WI38 (cell line): Measurements from ENCODE around the gene ERP27.

ENCODE experiments used
- H3K4me3 ChIP-seq: 2 replicates; pipeline ENCODE4 v1.5.1; 2011; ENCODE audit warnings: low read depth, mild to moderate bottlenecking, control low read depth, low read length
- TF ChIP-seq, protein P1 (sequence below): IDR thresholded peaks from 2 replicates; pipeline ENCODE4 v1.5.1; 2012; ENCODE audit warnings: low read depth, mild to moderate bottlenecking, control low read depth, low read length

ERP27 gene

DNA sequence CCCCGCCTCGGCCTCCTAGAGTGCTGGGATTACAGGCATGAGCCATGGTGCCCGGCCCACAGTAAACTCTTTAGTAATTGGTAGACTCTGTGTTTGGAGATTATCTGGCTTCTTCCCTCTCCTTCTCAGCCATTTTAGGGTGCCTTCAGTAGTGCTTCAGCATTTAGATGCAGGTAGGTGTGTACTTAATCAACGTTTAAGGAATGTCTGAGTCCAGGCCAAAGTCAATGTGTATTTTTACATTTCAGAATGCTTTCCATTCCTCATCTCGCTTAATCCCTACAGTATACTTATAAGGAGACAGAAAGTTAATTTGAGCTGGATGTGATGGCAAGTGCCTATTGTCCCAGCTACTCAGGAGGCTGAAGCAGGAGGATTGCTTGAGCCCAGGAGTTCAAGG, 32.2 kb downstream of the ERP27 start:
- TF ChIP-seq, protein P1, sequence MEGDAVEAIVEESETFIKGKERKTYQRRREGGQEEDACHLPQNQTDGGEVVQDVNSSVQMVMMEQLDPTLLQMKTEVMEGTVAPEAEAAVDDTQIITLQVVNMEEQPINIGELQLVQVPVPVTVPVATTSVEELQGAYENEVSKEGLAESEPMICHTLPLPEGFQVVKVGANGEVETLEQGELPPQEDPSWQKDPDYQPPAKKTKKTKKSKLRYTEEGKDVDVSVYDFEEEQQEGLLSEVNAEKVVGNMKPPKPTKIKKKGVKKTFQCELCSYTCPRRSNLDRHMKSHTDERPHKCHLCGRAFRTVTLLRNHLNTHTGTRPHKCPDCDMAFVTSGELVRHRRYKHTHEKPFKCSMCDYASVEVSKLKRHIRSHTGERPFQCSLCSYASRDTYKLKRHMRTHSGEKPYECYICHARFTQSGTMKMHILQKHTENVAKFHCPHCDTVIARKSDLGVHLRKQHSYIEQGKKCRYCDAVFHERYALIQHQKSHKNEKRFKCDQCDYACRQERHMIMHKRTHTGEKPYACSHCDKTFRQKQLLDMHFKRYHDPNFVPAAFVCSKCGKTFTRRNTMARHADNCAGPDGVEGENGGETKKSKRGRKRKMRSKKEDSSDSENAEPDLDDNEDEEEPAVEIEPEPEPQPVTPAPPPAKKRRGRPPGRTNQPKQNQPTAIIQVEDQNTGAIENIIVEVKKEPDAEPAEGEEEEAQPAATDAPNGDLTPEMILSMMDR: no peak

DNA sequence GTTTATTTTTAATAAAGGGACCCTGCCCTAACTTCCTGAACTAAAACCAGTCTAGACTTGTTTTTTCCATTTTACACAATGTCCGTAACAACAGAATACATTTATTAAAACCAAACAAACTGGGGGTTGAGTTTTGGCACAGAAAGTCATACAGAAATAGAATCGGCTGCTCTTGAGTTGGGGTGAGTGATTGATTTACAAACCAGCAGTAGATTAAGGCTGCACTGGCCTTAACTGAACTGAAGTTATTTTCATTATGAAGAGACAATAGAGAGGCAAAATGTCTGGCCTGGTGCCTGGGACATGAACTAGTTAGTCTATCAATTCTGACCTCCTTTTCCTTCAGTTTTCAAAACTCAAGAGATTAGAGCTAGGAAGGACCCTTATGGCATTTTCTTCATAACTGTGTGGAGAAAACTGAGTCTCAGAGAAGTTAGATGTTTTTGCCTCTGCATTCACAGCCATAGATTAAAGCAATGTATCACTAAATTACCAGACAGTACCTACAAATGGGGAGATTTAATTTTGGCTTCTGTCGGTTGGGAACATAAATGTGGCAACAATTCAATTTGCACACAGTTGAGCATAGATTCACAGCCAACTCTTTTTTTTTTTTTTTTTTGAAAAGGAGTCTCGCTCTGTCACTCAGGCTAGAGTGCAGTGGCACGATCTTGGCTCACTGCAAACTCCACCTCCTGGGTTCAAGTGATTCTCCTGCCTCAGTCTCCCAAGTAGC, 32.9 kb downstream of the ERP27 start:
- no peak overlapping the region for H3K4me3 ChIP-seq
- TF ChIP-seq, protein P1: no peak

More for the DNA sequence above, 32.2 kb downstream of the ERP27 start:
- H3K4me3 ChIP-seq: no peak overlapping the region

DNA sequence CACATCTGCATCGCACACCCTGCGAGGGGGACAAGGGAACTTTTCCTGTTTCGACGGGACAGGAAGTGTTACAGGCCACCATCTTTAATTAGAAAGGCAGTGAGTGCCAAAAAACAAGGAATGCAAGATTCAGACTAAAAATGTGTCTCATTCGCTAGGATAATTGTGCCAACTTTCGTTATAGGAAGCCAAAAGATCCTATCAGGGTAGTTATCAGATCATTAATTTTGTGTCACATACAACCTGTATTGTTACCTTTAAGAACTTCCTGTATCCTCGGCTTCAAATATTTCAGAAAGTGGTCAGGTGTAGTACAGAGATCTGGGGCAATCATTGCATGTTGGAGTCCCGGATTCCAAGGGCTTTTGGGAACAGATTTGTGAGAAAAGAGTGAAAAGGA, 33.5 kb downstream of the ERP27 start:
- TF ChIP-seq, protein P1: no peak

DNA sequence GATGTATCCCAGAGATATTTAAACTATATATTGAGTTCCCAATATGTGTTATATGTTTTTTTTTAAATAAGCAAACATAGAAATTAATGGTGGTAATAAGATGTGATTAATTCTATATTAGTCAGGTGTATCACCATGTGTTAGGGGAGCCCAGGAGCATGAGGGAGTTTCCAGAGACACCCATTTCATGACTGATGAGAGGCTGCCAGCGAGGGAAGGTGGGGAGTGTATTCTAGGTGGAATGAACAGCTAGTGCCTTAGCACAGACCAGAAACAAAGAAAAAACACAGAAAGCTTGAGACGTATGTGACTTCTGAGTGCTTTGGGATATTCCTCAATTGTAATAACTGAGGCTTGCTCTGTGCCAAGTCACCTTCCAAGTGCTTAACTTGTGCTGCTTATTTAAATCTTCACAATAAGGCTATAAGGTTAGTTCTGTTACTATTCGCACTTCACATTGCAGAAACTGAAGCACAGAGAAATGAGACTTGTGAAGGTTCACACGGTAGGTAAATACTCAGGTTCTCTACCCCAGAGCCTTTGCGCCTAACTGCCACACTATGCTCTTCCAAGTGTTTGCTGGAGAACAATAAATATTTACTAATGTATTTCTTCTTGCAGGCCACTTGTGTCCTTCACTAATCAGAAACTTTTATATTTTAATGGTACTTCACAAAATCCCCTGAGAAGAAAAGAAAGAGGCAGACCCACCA, 34.8 kb downstream of the ERP27 start:
- H3K4me3 ChIP-seq: no peak overlapping the region
- TF ChIP-seq, protein P1: no peak

More for the DNA sequence above, 33.5 kb downstream of the ERP27 start:
- no peak overlapping the region for H3K4me3 ChIP-seq

DNA sequence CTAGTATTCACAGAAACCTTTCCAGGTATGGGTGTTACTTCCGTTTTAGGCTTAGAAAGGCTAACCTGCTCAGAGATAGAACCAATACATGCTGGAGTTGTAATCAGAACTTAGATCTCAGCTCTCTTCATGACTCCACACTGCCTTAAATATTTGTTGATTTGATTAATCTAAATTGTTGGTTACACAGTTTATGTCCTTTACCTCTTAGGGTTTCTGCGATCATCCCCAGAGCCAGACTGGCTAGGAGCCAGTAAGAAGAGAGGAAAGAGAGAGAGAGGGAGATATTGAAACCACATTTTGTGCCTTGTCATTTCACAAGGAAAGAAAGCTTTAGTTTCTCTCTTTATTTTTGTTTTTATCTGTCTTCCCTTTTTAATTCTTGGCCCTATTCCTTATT, 35.9 kb downstream of the ERP27 start:
- no peak overlapping the region for H3K4me3 ChIP-seq
- TF ChIP-seq, protein P1: no peak

DNA sequence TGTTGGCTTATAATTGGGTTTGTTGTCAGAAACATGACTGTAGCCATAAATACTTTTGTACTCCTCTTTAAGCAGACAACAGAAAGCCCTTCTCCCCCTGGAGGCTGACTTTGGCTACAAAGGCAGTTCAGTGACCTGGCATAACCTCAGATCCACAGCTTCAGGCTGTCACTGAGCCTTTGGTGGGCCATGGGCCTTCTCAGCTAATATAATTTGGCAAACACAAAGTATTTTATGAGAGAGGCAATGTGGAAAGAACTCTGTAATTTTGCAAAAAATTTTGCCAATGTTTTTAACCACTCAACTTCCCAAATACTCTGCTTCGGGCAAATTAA, 37.1 kb downstream of the ERP27 start:
- TF ChIP-seq, protein P1: no peak
- no peak overlapping the region for H3K4me3 ChIP-seq

DNA sequence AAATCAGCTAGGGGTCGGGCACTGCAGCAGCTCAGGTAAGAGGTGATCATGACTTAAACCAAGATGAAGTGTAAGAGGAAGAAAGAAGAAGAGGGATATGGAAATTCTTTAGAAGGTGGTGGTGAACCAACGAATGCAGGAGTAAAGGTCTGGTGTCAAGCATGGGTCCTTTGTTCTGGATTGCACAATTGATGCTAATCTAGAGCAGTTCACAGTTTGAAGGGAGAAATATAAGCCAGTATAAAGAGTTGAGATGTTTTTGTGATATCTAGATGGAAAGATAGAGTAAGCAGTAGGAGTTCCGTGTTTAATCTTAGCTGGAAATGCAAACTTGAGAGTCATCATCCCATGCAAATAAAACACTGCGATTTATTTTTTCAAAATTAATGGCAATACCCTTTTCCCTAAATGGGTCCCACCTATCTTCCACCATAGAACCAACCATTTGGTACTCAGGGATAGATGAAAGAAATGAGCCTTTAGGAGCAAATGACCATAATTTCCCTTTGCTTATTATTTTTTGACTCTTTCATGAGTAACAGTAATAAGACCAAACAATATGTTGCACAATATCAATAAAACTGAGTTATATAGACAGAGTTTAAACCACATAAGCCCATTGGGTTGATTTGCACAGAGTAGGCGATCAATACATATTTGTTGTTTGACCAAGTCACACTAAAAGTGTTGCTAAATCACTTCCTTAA, 37.7 kb downstream of the ERP27 start:
- no peak overlapping the region for H3K4me3 ChIP-seq
- TF ChIP-seq, protein P1: no peak
